Gastrocnemius medialis (tissue), 4 donors: Measurements from ENCODE around the gene CRKL. TPM values are rescaled to one million over a fixed set of nuclear protein-coding genes. Genes with fewer than 3 reads are reported as not detected.

Experiments
- ATAC-seq, 2 donors: fragments of 150-250 bp; one replicate each; pipeline ENCODE4 v1.9.1; 2016
- DNase-seq, 2 donors: peaks; one replicate each; pipeline ENCODE4 v3.0.0-alpha.2; 2019
- H3K27ac ChIP-seq, 4 donors: fragments of 200-600 bp; sonication (generic); 1 replicate in 1 of 4; 2 replicates in 3 of 4; pipeline ENCODE4 v1.5.1; 2016 to 2018; ENCODE audit warnings: mild to moderate bottlenecking in 2 of 4, moderate library complexity in 1 of 4
- H3K27me3 ChIP-seq, 3 donors: fragments of 200-600 bp; sonication (generic) in 2 of 3; 1 replicate in 1 of 3; 2 replicates in 2 of 3; pipeline versions ENCODE4 v1.5.1 to v1.6.0; 2016 to 2019; ENCODE audit warnings: mild to moderate bottlenecking in 1 of 3, moderate library complexity in 1 of 3
- H3K36me3 ChIP-seq, 2 donors: fragments of 200-600 bp; sonication (generic) in 1 of 2; one replicate each; pipeline ENCODE4 v1.5.1; 2017 to 2018
- H3K4me1 ChIP-seq, 2 donors: fragments of 200-600 bp; sonication (generic) in 1 of 2; one replicate each; pipeline ENCODE4 v1.5.1; 2016 to 2017; ENCODE audit warnings: mild to moderate bottlenecking in 2 of 2
- H3K4me3 ChIP-seq, 4 donors: fragments of 200-600 bp; sonication (generic) in 3 of 4; 1 replicate in 1 of 4; 2 replicates in 3 of 4; pipeline ENCODE4 v1.5.1; 2016 to 2019; ENCODE audit warnings: mild to moderate bottlenecking in 2 of 4
- H3K9me3 ChIP-seq, 3 donors: fragments of 200-600 bp; sonication (generic) in 2 of 3; 1 replicate in 1 of 3; 2 replicates in 2 of 3; pipeline ENCODE4 v1.5.1; 2016 to 2019
- CTCF ChIP-seq, 5 experiments: fragments of 450-650 bp in 3 of 5; fragments of 200-600 bp in 2 of 5; sonication (generic) in 2 of 5; IDR thresholded peaks in 4 of 5; conservative IDR thresholded peaks in 1 of 5; 1 replicate in 4 of 5; 2 replicates in 1 of 5; pipeline ENCODE4 v1.5.1; 2016 to 2019; ENCODE audit warnings: antibody characterized with exemption in 5 of 5, mild to moderate bottlenecking in 3 of 5, moderate library complexity in 3 of 5
- POLR2A ChIP-seq, 2 donors: fragments of 450-650 bp; IDR thresholded peaks; one replicate each; pipeline ENCODE4 v1.6.1; 2017; ENCODE audit warnings: antibody characterized with exemption in 2 of 2, mild to moderate bottlenecking in 2 of 2, moderate library complexity in 2 of 2
- in situ Hi-C, 4 donors: fragments of 200-750 bp; cut with MboI; loops; one replicate each; pipeline versions ENCODE4 v1.15.0 to v1.8.0; 2017; ENCODE audit warnings: low sequenced_read_pairs in 4 of 4
- intact Hi-C: fragments of 100-400 bp; cut with DNase I; formaldehyde crosslinking; loops from one replicate; pipeline ENCODE4 v1.15.1; 2023; ENCODE audit warnings: low total_unique reads
- total RNA-seq, 4 donors: library from RNA; depleted of rRNA; stranded (reverse); fragments of >200 nt; gene quantifications; one replicate each; pipeline versions ENCODE4 v1.1.0 to v1.2.3, GENCODE V29; 2016

CRKL gene
- total RNA-seq, 4 donors from 2014 or later, result 73.3 to 109 (median 84.7) TPM

GRCh38 chr22:20973634-20974286 lies 56.6 kb downstream of the CRKL start:
- DNase-seq (no peak), ATAC-seq (no peak)
- intact Hi-C loops, result no loop called here
- no peak overlapping the region for H3K4me3 ChIP-seq
- H3K4me1 ChIP-seq, result no peaks in the 10 kb centered on the region
- no peak for TF ChIP-seq POLR2A (IDR thresholded peaks at IDR 0.05)
- TF ChIP-seq CTCF (IDR thresholded peaks at IDR 0.05 in 4 of 5, conservative IDR thresholded peaks at IDR 0.05 in 1 of 5), result no peak
- H3K36me3 ChIP-seq, result no peaks in the 10 kb centered on the region
- no peak overlapping the region for H3K27ac ChIP-seq
- in situ Hi-C loops, result no loop called here
- no peaks in the 10 kb centered on the region for H3K9me3 ChIP-seq
- no peaks in the 10 kb centered on the region for H3K27me3 ChIP-seq

GRCh38 chr22:20974336-20974955 lies 57.2 kb downstream of the CRKL start:
- Histone ChIP-seq H3K27me3 (no peaks in the 10 kb centered on the region), H3K4me1 (peaks cover under 1 to 1% of the 10 kb centered on the region in 2 donors), H3K27ac (no peak overlapping the region), H3K4me3 (no peak overlapping the region), H3K9me3 (no peaks in the 10 kb centered on the region), H3K36me3 (no peaks in the 10 kb centered on the region)
- intact Hi-C loops, result no loop called here
- no peak for TF ChIP-seq POLR2A (IDR thresholded peaks at IDR 0.05)
- TF ChIP-seq CTCF (IDR thresholded peaks at IDR 0.05 in 4 of 5, conservative IDR thresholded peaks at IDR 0.05 in 1 of 5), result no peak
- DNase-seq (no peak), ATAC-seq (no peak)
- in situ Hi-C loops, result no loop called here

GRCh38 chr22:20975541-20976290 lies 58.5 kb downstream of the CRKL start:
- Histone ChIP-seq H3K27ac (no peak overlapping the region), H3K9me3 (no peaks in the 10 kb centered on the region), H3K4me1 (peaks cover 9 to 13% of the 10 kb centered on the region in 2 donors), H3K27me3 (no peaks in the 10 kb centered on the region), H3K4me3 (no peak overlapping the region), H3K36me3 (no peaks in the 10 kb centered on the region)
- in situ Hi-C loops (no loop called here), intact Hi-C loops (no loop called here)
- ATAC-seq (no peak), DNase-seq (no peak)
- no peak for TF ChIP-seq CTCF (IDR thresholded peaks at IDR 0.05 in 4 of 5, conservative IDR thresholded peaks at IDR 0.05 in 1 of 5)
- TF ChIP-seq POLR2A (IDR thresholded peaks at IDR 0.05), result no peak

- H3K4me3 ChIP-seq, result no peak overlapping the region
Measured at GRCh38 chr22:20976291-20976877, 59.2 kb downstream of the CRKL start.

More at GRCh38 chr22:20976291-20976877, 59.2 kb downstream of the CRKL start:
- intact Hi-C loops, result no loop called here
- H3K27ac ChIP-seq, result no peak overlapping the region
- no peak for ATAC-seq
- in situ Hi-C loops, result no loop called here
- no peaks in the 10 kb centered on the region for H3K27me3 ChIP-seq
- H3K4me1 ChIP-seq, result peaks cover 15 to 19% of the 10 kb centered on the region in 2 donors
- H3K36me3 ChIP-seq, result no peaks in the 10 kb centered on the region
- DNase-seq, result no peak
- no peaks in the 10 kb centered on the region for H3K9me3 ChIP-seq
- no peak for TF ChIP-seq POLR2A (IDR thresholded peaks at IDR 0.05)
- no peak for TF ChIP-seq CTCF (IDR thresholded peaks at IDR 0.05 in 4 of 5, conservative IDR thresholded peaks at IDR 0.05 in 1 of 5)
